Measurements from ENCODE around the gene TIAM1. TPM values are rescaled to one million over a fixed set of nuclear protein-coding genes. Genes with fewer than 3 reads are reported as not detected.

The TIAM1 gene
- total and polyA plus RNA-seq, 2 of the 8 experiments (the other 6 are each of a cell fraction or from before 2014, with no cell fraction given) = 10.1 to 30.7 TPM

DNA sequence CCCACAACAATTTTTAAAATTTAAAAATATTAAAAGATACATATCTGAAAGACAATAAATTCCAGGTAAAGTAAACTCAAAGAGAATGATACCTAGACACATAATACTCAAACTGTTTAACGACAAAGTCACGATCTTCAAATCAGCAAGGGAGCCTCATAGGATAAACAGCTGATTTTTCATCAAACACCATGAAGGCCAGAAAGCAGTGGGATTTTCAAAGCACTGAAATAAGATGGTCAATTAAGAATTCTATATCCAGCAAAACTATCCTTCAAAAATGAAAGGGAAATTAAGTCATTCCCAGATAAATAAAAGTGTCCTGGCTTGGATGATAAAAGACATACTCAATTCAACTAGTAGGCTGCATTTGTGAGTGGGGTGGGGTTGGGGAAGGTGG is 100.5 kb downstream of the TIAM1 start (continued):
- TF ChIP-seq, protein P1, sequence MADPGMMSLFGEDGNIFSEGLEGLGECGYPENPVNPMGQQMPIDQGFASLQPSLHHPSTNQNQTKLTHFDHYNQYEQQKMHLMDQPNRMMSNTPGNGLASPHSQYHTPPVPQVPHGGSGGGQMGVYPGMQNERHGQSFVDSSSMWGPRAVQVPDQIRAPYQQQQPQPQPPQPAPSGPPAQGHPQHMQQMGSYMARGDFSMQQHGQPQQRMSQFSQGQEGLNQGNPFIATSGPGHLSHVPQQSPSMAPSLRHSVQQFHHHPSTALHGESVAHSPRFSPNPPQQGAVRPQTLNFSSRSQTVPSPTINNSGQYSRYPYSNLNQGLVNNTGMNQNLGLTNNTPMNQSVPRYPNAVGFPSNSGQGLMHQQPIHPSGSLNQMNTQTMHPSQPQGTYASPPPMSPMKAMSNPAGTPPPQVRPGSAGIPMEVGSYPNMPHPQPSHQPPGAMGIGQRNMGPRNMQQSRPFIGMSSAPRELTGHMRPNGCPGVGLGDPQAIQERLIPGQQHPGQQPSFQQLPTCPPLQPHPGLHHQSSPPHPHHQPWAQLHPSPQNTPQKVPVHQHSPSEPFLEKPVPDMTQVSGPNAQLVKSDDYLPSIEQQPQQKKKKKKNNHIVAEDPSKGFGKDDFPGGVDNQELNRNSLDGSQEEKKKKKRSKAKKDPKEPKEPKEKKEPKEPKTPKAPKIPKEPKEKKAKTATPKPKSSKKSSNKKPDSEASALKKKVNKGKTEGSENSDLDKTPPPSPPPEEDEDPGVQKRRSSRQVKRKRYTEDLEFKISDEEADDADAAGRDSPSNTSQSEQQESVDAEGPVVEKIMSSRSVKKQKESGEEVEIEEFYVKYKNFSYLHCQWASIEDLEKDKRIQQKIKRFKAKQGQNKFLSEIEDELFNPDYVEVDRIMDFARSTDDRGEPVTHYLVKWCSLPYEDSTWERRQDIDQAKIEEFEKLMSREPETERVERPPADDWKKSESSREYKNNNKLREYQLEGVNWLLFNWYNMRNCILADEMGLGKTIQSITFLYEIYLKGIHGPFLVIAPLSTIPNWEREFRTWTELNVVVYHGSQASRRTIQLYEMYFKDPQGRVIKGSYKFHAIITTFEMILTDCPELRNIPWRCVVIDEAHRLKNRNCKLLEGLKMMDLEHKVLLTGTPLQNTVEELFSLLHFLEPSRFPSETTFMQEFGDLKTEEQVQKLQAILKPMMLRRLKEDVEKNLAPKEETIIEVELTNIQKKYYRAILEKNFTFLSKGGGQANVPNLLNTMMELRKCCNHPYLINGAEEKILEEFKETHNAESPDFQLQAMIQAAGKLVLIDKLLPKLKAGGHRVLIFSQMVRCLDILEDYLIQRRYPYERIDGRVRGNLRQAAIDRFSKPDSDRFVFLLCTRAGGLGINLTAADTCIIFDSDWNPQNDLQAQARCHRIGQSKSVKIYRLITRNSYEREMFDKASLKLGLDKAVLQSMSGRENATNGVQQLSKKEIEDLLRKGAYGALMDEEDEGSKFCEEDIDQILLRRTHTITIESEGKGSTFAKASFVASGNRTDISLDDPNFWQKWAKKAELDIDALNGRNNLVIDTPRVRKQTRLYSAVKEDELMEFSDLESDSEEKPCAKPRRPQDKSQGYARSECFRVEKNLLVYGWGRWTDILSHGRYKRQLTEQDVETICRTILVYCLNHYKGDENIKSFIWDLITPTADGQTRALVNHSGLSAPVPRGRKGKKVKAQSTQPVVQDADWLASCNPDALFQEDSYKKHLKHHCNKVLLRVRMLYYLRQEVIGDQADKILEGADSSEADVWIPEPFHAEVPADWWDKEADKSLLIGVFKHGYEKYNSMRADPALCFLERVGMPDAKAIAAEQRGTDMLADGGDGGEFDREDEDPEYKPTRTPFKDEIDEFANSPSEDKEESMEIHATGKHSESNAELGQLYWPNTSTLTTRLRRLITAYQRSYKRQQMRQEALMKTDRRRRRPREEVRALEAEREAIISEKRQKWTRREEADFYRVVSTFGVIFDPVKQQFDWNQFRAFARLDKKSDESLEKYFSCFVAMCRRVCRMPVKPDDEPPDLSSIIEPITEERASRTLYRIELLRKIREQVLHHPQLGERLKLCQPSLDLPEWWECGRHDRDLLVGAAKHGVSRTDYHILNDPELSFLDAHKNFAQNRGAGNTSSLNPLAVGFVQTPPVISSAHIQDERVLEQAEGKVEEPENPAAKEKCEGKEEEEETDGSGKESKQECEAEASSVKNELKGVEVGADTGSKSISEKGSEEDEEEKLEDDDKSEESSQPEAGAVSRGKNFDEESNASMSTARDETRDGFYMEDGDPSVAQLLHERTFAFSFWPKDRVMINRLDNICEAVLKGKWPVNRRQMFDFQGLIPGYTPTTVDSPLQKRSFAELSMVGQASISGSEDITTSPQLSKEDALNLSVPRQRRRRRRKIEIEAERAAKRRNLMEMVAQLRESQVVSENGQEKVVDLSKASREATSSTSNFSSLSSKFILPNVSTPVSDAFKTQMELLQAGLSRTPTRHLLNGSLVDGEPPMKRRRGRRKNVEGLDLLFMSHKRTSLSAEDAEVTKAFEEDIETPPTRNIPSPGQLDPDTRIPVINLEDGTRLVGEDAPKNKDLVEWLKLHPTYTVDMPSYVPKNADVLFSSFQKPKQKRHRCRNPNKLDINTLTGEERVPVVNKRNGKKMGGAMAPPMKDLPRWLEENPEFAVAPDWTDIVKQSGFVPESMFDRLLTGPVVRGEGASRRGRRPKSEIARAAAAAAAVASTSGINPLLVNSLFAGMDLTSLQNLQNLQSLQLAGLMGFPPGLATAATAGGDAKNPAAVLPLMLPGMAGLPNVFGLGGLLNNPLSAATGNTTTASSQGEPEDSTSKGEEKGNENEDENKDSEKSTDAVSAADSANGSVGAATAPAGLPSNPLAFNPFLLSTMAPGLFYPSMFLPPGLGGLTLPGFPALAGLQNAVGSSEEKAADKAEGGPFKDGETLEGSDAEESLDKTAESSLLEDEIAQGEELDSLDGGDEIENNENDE (IDR thresholded peaks at IDR 0.05; ENCODE audit: insufficient replicate concordance, low read length) = no peak
- TF ChIP-seq TCF12 (IDR thresholded peaks at IDR 0.05; ENCODE audit: low read depth, low read length) (no peak), SUZ12 (IDR thresholded peaks at IDR 0.05; ENCODE audit: low read length) (no peak), CREB1 (IDR thresholded peaks at IDR 0.05) (no peak), SIRT6 (IDR thresholded peaks at IDR 0.05; ENCODE audit: low read length) (no peak), SP4 (IDR thresholded peaks at IDR 0.05; ENCODE audit: low read length) (no peak), POLR2A (IDR thresholded peaks at IDR 0.05; ENCODE audit: control extremely low read depth in 1 of 2, low read depth in 2 of 2, low read length in 2 of 2) (no peak), KDM5A (IDR thresholded peaks at IDR 0.05; ENCODE audit: low read length) (no peak), POLR2AphosphoS5 (IDR thresholded peaks at IDR 0.05; ENCODE audit: low read depth, low read length) (no peak), KDM4A (IDR thresholded peaks at IDR 0.05; ENCODE audit: low read depth, low read length, severe bottlenecking) (no peak), BACH1 (IDR thresholded peaks at IDR 0.05; ENCODE audit: low read length) (no peak), JUN (IDR thresholded peaks at IDR 0.05; ENCODE audit: low read depth, low read length) (no peak), BCL11A (IDR thresholded peaks at IDR 0.05; ENCODE audit: low read depth in 2 of 2, low read length in 2 of 2) (no peak), MAFK (IDR thresholded peaks at IDR 0.05; ENCODE audit: low read depth, low read length) (no peak), TAF1 (IDR thresholded peaks at IDR 0.05; ENCODE audit: low read depth, low read length) (no peak)
